Measurements from ENCODE around the gene PDS5B. TPM values are rescaled to one million over a fixed set of nuclear protein-coding genes. Genes with fewer than 3 reads are reported as not detected.
"Not testable (repeated sequence)": the region's sequence is repeated elsewhere in the genome, so short reads cannot be mapped to it uniquely, and the experiment has no call there.

The PDS5B gene
- total and polyA plus RNA-seq, 2 experiments from 2014 or later: 43.9 to 46.5 TPM

DNA sequence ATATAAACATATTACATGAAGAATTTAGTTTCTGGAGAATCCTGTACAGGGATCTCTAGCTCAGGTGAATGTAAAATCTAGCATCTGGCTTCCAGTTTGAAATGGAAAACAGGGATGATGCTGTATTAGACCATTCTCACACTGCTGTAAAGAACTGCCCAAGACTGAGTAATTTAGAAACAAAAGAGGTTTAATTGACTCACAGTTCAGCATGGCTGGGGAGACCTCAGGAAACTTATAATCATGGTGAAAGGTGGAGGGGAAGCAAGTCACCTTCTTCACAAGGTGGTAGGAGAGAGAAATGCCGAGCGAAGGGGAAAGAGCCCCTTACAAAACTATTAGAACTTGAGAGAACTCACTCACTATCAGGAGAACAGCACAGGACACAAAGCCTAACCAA, 30.6 kb upstream of the PDS5B start:
- Mint-ChIP-seq H3K4me3 (no peak overlapping the region), H3K27me3 (ENCODE audit: insufficient read depth, low read depth, poor library complexity) (peaks cover 3% of the 10 kb centered on the region), H3K9me3 (peaks cover 8% of the 10 kb centered on the region), H3K36me3 (ENCODE audit: low read depth) (peaks cover 1% of the 10 kb centered on the region; the same call in 1 of the 3 replicates), H3K4me1 (no peaks in the 10 kb centered on the region), H3K27ac (no peak overlapping the region)
- no peaks in the 10 kb centered on the region for H4K20me1 ChIP-seq (replicated peaks; ENCODE audit: insufficient read depth)
- H3K36me3 ChIP-seq (ENCODE audit: insufficient read depth): no peaks in the 10 kb centered on the region
- no peaks in the 10 kb centered on the region for H3K4me1 ChIP-seq (ENCODE audit: insufficient read depth)
- no peak for DNase-seq (ENCODE audit: low spot score)
- H3K4me2 ChIP-seq: no peak overlapping the region
- no peak overlapping the region for H3K4me3 ChIP-seq
- no peak for ATAC-seq
- no peaks in the 10 kb centered on the region for H3K27me3 ChIP-seq (ENCODE audit: insufficient read depth)
- peaks cover 7% of the 10 kb centered on the region; the same call in 1 of the 2 replicates for H3K9me2 ChIP-seq (ENCODE audit: insufficient read depth)
- H3K79me2 ChIP-seq (replicated peaks; ENCODE audit: insufficient read depth): no peaks in the 10 kb centered on the region
- no peak overlapping the region for H2AFZ ChIP-seq
- H3K27ac ChIP-seq (ENCODE audit: low read depth): no peak overlapping the region
- no peaks in the 10 kb centered on the region for H3F3A ChIP-seq (replicated peaks; ENCODE audit: low read depth)
- TF ChIP-seq CREB1 (CRISPR knock-in tag; IDR thresholded peaks at IDR 0.05; ENCODE audit: low read depth): no peak
- TF ChIP-seq, protein P1, sequence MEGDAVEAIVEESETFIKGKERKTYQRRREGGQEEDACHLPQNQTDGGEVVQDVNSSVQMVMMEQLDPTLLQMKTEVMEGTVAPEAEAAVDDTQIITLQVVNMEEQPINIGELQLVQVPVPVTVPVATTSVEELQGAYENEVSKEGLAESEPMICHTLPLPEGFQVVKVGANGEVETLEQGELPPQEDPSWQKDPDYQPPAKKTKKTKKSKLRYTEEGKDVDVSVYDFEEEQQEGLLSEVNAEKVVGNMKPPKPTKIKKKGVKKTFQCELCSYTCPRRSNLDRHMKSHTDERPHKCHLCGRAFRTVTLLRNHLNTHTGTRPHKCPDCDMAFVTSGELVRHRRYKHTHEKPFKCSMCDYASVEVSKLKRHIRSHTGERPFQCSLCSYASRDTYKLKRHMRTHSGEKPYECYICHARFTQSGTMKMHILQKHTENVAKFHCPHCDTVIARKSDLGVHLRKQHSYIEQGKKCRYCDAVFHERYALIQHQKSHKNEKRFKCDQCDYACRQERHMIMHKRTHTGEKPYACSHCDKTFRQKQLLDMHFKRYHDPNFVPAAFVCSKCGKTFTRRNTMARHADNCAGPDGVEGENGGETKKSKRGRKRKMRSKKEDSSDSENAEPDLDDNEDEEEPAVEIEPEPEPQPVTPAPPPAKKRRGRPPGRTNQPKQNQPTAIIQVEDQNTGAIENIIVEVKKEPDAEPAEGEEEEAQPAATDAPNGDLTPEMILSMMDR (conservative IDR thresholded peaks at IDR 0.05; ENCODE audit: low read depth in 2 of 2): no peak
- TF ChIP-seq, protein P2, sequence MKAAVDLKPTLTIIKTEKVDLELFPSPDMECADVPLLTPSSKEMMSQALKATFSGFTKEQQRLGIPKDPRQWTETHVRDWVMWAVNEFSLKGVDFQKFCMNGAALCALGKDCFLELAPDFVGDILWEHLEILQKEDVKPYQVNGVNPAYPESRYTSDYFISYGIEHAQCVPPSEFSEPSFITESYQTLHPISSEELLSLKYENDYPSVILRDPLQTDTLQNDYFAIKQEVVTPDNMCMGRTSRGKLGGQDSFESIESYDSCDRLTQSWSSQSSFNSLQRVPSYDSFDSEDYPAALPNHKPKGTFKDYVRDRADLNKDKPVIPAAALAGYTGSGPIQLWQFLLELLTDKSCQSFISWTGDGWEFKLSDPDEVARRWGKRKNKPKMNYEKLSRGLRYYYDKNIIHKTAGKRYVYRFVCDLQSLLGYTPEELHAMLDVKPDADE (IDR thresholded peaks at IDR 0.05): no peak
- TF ChIP-seq EZH2phosphoT487 (IDR thresholded peaks at IDR 0.05; ENCODE audit: unreplicated experiment): no peak
- no peak for TF ChIP-seq JUNB (IDR thresholded peaks at IDR 0.05; ENCODE audit: unreplicated experiment)
- TF ChIP-seq ZNF331 (CRISPR knock-in tag; IDR thresholded peaks at IDR 0.05; ENCODE audit: low read depth): no peak
- TF ChIP-seq POLR2AphosphoS5 (IDR thresholded peaks at IDR 0.05; ENCODE audit: low read depth): no peak
- no peak for TF ChIP-seq EZH2 (IDR thresholded peaks at IDR 0.05; ENCODE audit: low read depth, unreplicated experiment)

DNA sequence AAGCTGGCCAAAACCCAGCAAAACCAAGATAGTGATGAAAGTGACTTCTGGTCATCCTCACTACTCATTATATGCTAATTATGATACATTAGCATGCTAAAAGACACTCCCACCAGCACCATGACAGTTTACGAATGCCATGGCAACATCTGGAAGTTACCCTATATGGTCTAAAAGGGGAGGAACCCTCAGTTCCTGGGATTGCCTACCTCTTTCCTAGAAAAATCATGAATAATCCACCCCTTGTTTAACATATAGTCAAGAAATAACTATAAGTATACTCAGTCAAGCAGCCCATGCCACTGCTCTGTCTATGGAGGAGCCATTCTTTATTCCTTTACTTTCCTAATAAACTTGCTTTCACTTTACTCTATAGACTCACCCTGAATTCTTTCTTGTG, 25.4 kb upstream of the PDS5B start:
- H3K36me3 Mint-ChIP-seq (ENCODE audit: low read depth); H3K4me3 ChIP-seq; H3K4me1 Mint-ChIP-seq; H3K4me1 ChIP-seq (ENCODE audit: insufficient read depth); H3K27me3 ChIP-seq (ENCODE audit: insufficient read depth); H3K27ac Mint-ChIP-seq; ATAC-seq; H2AFZ ChIP-seq; H4K20me1 ChIP-seq (replicated peaks; ENCODE audit: insufficient read depth); H3K27ac ChIP-seq (ENCODE audit: low read depth); H3K79me2 ChIP-seq (replicated peaks; ENCODE audit: insufficient read depth); H3K4me2 ChIP-seq; H3K36me3 ChIP-seq (ENCODE audit: insufficient read depth); DNase-seq (ENCODE audit: low spot score); H3K4me3 Mint-ChIP-seq; H3F3A ChIP-seq (replicated peaks; ENCODE audit: low read depth); H3K27me3 Mint-ChIP-seq (ENCODE audit: insufficient read depth, low read depth, poor library complexity); H3K9me2 ChIP-seq (ENCODE audit: insufficient read depth): not testable (repeated sequence)
- H3K9me3 Mint-ChIP-seq: peaks cover 21% of the 10 kb centered on the region

GRCh38 chr13:32575687-32576086, 10.6 kb upstream of the PDS5B start:
- peaks cover 30% of the 10 kb centered on the region for H3K9me3 Mint-ChIP-seq
- H3K27ac ChIP-seq (ENCODE audit: low read depth); H4K20me1 ChIP-seq (replicated peaks; ENCODE audit: insufficient read depth); H3K4me3 Mint-ChIP-seq; H3K27ac Mint-ChIP-seq; DNase-seq (ENCODE audit: low spot score); H3K4me2 ChIP-seq; H3F3A ChIP-seq (replicated peaks; ENCODE audit: low read depth); H3K79me2 ChIP-seq (replicated peaks; ENCODE audit: insufficient read depth); H3K4me1 ChIP-seq (ENCODE audit: insufficient read depth); ATAC-seq; H3K9me2 ChIP-seq (ENCODE audit: insufficient read depth); H3K27me3 Mint-ChIP-seq (ENCODE audit: insufficient read depth, low read depth, poor library complexity); H3K27me3 ChIP-seq (ENCODE audit: insufficient read depth); H2AFZ ChIP-seq; H3K4me1 Mint-ChIP-seq; H3K4me3 ChIP-seq; H3K36me3 ChIP-seq (ENCODE audit: insufficient read depth): not testable (repeated sequence)
- H3K36me3 Mint-ChIP-seq (ENCODE audit: low read depth): peaks cover 12% of the 10 kb centered on the region; the same call in 2 of the 3 replicates

All from GM23338 (cell line).